HL-60 (cell line): Measurements from ENCODE around the gene MGME1.

Experiments used
- POLR2AphosphoS5 ChIP-seq: IDR thresholded peaks from 2 replicates; pipeline ENCODE4 v1.6.1; 2012; ENCODE audit warnings: low read depth
- REST ChIP-seq: IDR thresholded peaks from 2 replicates; pipeline ENCODE4 v1.6.1; 2012; ENCODE audit warnings: low read depth; ENCODE audit not compliant: insufficient replicate concordance
- SPI1 ChIP-seq: IDR thresholded peaks from 2 replicates; pipeline ENCODE4 v1.6.1; 2012; ENCODE audit warnings: low read depth, mild to moderate bottlenecking, borderline replicate concordance
- TF ChIP-seq, protein P1 (sequence below): IDR thresholded peaks from one replicate; pipeline ENCODE4 v1.5.1; 2011; ENCODE audit warnings: low read length, control low read depth, inconsistent platforms; ENCODE audit not compliant: insufficient read depth

DNA sequence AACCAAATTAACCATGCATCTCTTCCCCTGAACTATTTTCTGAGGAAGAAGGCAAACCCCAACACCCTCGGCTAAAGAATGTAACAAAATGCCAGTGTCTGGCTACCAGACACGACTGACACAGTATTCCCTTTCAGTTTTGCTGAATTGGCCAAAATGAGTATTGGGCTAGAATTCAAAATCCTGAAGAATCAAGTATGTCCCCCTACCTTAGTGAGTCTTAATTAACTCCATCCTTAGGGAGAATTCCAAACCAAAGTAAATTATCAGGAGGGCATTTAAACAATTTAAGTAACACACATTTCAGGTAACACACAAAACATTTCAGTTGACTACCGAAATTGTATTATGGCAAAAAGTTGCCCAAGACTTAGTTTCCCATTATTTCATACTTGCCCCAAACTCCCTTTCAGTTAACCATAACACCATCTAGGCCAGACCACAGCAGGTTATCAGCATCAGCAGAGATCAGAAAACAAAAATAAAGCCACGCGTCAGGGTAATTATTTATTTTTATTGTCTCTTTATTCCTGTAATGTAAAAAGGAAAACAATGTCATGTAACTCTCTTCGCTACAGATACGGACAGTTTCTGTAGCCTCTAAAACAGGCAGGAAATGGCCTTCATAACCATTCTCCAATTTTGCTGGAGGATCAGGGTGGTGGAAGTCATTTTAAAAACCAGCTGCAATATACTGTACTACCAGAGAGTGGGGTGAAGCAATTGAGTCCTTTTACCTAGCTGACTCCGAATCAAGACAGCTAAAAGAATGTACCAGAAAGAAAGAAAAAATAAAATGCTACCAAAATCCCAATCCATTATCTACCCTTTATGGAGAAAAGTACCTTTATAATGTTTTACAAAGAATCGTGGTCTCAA, 2.1 kb upstream of the MGME1 start:
- TF ChIP-seq, protein P1, sequence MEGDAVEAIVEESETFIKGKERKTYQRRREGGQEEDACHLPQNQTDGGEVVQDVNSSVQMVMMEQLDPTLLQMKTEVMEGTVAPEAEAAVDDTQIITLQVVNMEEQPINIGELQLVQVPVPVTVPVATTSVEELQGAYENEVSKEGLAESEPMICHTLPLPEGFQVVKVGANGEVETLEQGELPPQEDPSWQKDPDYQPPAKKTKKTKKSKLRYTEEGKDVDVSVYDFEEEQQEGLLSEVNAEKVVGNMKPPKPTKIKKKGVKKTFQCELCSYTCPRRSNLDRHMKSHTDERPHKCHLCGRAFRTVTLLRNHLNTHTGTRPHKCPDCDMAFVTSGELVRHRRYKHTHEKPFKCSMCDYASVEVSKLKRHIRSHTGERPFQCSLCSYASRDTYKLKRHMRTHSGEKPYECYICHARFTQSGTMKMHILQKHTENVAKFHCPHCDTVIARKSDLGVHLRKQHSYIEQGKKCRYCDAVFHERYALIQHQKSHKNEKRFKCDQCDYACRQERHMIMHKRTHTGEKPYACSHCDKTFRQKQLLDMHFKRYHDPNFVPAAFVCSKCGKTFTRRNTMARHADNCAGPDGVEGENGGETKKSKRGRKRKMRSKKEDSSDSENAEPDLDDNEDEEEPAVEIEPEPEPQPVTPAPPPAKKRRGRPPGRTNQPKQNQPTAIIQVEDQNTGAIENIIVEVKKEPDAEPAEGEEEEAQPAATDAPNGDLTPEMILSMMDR, result no peak
- no peak for TF ChIP-seq REST
- no peak for TF ChIP-seq SPI1
- no peak for TF ChIP-seq POLR2AphosphoS5
